AG04449 (cell line): ENCODE data around the gene PSMA7.

ENCODE experiments used
- CTCF ChIA-PET: fragments of 350-600 bp; formaldehyde crosslinking; extraction: SDS; loops from one replicate; lab custom pipeline; 2021; ENCODE audit warnings: antibody characterized with exemption; lab: Yijun Ruan, JAX
- POLR2A ChIA-PET: fragments of 400-600, 350-600 bp; formaldehyde crosslinking; extraction: SDS; loops from one replicate; lab custom pipeline; 2020; ENCODE audit warnings: antibody characterized with exemption, inconsistent platforms; lab: Yijun Ruan, JAX
- DNase-seq: peaks from one replicate; pipeline ENCODE4 v3.0.0-alpha.2; 2010; ENCODE audit warnings: low read depth, low spot score
- H3K4me3 ChIP-seq: 2 replicates; pipeline ENCODE4 v1.5.1; 2011; ENCODE audit warnings: low read depth, mild to moderate bottlenecking, control low read depth, low read length
- TF ChIP-seq, protein P1 (sequence below): IDR thresholded peaks from one replicate; pipeline ENCODE4 v1.5.1; 2011; ENCODE audit warnings: mild to moderate bottlenecking, moderate library complexity, low read length, control low read depth, inconsistent platforms; ENCODE audit not compliant: insufficient read depth; ENCODE audit errors: missing control alignments

PSMA7 gene

DNA sequence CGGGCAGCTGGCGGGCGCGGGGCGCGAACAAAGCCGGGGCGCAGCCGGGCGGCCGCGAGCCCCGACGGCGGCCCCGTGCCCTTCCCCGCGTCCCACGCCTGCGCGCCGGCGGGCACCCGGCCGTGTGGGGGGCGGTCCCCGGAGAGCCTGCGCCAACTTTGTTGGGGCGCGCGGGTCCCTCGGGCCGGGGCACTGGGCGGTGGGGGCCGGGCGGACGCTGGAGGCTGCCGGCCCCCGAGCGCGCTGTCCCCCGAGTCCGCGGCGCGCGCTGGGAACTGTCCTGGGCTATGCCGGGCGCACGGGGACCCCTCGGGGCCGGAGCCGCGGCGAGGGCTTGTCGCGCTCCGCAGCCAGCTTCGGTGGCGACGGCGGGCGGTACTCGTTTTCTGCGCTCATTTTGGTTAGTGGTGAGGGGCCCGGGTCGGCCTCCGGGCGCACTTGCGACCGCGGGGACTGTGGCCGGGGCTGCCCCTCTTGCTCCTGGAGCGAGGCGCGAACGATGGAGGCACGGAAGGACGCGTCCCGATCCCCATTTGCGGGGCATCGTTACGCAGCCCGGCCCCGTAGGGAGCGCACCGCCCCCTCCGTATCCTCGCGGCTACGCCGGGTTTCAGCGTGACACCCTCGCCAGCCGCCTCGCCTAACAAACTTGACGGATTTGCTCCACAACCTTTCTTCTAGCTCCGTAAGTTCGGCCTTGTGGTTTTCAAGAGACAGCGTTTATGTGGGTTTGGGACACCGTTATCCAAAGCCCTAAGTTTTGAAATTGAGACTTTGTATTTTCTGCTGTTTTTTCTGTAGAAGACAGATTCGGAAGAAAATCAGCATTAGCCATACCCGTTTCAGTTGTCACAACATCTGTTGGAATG is 997 bp upstream of the PSMA7 start:
- ChIA-PET CTCF (interaction anchor here (0.6 to 1.8 kb wide), 8 partner anchors 9 to 133 kb away, joined by 3 to 14 read pairs (median 4); no protein-coding TSS in a partner anchor), POLR2A (no interaction called here)
- DNase-seq = no peak
- TF ChIP-seq, protein P1, sequence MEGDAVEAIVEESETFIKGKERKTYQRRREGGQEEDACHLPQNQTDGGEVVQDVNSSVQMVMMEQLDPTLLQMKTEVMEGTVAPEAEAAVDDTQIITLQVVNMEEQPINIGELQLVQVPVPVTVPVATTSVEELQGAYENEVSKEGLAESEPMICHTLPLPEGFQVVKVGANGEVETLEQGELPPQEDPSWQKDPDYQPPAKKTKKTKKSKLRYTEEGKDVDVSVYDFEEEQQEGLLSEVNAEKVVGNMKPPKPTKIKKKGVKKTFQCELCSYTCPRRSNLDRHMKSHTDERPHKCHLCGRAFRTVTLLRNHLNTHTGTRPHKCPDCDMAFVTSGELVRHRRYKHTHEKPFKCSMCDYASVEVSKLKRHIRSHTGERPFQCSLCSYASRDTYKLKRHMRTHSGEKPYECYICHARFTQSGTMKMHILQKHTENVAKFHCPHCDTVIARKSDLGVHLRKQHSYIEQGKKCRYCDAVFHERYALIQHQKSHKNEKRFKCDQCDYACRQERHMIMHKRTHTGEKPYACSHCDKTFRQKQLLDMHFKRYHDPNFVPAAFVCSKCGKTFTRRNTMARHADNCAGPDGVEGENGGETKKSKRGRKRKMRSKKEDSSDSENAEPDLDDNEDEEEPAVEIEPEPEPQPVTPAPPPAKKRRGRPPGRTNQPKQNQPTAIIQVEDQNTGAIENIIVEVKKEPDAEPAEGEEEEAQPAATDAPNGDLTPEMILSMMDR = no peak
- H3K4me3 ChIP-seq = peak overlapping the region; percentile 76

DNA sequence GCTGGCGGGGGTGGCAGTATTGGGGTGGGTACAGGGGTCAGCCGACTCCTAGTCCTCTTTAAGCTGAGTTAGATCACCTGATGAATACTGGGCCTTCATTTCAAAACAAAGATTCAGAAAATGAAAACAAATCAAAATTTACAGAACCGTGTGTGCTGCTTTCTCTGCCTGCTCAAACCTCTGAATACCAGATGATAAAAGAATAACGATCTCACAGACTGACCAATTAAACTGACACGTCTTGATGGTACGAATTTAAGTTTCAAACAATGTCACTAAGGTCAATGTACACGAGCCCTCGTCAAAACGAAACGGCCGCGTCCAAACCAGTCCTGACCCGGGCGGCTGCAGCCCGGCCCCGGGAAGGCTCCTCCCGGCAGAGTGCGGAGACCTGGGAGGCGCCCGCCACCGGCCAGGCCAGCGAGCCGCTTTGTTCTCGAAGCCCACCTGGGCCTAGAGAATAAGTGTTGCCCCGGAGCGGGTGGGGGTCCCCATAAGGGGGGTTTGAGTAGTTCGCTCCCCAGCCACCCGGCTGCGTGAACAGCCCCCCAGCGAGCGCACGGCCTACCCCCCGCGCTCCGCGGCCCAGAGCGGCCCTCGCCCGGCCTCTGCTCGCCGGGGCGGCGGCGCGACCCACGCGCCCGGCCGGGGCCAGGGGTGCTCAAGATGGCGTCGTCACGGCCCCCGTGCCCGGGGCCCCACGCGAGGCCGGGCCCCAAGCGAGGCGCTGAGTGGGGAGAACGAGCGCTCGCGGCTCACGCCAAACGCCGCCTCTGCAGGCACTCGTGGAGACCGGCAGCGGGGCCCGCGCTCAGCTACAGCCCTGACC is 728 bp downstream of the PSMA7 start:
- TF ChIP-seq, protein P1 = no peak
- ChIA-PET POLR2A (interaction anchor here (0.8 to 1.3 kb wide), 4 partner anchors 10 to 233 kb away, joined by 3 to 4 read pairs (median 3); no protein-coding TSS in a partner anchor), CTCF (interaction anchor here (1.2 to 11.6 kb wide), 5 partner anchors 14 to 133 kb away, joined by 3 to 134 read pairs (median 15); no protein-coding TSS in a partner anchor)
- no peak for DNase-seq
- H3K4me3 ChIP-seq = peak overlapping the region; percentile 76

DNA sequence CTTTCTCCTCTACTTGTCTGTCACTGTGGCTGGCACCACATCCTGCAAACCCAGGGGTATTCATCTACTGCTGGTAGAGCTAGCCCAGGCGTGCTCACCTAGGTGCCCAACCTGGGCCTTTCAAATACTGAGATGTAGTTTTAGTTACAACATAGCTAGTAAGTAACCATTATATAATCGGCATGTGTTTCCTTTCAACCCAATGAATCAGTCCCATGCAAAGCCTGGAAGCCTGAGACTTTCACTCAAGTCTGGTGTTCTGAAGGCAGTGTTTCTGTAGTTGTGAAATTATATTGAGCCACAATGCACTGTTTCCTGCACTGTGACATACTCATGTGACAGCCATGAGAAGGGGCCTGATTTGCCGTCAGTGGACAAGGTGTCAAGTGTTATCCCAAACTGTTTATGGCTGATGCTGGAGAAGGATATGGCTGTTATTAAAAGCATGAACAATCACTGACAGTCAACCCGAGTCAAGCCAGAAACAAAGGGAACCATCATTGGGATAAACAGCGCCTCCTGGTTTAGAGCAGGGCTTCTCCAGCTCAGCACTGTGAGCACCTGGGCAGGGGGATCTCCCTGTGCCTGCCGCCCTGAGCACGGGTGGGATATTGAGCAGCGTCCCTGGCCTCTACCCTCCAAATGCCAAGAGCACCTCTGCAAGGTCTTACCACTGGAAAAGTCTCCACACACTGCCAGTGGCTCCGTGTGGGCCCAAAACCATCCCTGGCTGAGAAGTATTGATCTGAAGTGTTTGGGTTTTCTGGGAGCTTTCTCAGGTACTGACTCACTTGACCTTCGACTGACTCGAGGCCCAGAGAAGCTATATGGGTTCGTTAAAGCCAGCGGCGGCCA is 1.6 kb downstream of the PSMA7 start:
- ChIA-PET POLR2A (interaction anchor here (0.9 to 1.3 kb wide), 2 partner anchors 9 to 75 kb away, joined by 3 to 4 read pairs; no protein-coding TSS in a partner anchor), CTCF (interaction anchor here (0.7 to 11.6 kb wide), 8 partner anchors 9 to 132 kb away, joined by 3 to 134 read pairs (median 5); no protein-coding TSS in a partner anchor)
- TF ChIP-seq, protein P1 = peak; percentile 37
- peak overlapping the region; percentile 76 for H3K4me3 ChIP-seq
- DNase-seq = no peak

DNA sequence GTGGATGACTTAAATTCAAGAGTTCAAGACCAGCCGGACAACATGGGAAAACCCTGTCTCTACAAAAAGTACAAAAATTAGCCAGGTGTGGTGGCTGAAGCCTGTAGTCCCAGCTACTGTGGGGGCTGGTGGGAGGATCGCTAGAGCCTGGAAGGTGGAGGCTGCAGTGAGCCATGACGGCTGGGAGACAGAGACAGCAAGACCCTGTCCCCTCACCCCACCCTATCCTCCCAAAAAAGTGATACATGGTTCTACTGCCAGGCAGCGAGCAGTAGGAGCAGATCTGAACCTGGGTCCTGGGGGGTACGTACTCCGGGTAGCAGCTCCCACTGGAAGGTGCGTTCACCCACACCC is 2.2 kb downstream of the PSMA7 start:
- peak overlapping the region; percentile 76 for H3K4me3 ChIP-seq
- ChIA-PET POLR2A (no interaction called here), CTCF (interaction anchor here (0.7 to 11.6 kb wide), 8 partner anchors 9 to 132 kb away, joined by 3 to 134 read pairs (median 5); no protein-coding TSS in a partner anchor)
- no peak for DNase-seq
- TF ChIP-seq, protein P1 = no peak

DNA sequence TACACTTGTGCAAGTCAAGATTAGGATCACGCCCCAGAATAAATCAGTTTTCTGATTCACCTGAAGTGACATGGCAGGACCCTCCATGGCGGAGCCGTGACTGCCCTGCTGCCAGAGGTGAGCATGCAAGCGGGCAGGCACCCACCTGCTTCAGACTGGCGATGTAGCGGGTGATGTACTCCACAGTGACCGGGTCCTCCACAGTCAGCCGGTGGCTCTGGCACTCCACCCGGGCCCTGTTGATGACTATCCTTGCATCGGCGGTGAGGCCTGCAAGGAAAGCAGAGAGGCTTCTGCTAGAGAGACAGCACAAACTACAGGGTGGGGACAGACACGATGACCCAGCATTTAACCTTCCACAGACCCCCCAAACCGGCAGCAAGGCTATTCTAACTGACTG is 3.6 kb downstream of the PSMA7 start:
- ChIA-PET CTCF (interaction anchor here (1.5 to 11.6 kb wide), 5 partner anchors 11 to 130 kb away, joined by 3 to 134 read pairs (median 18); no protein-coding TSS in a partner anchor), POLR2A (no interaction called here)
- DNase-seq = no peak
- TF ChIP-seq, protein P1 = no peak
- H3K4me3 ChIP-seq = no peak overlapping the region
